HEK293T (cell line): Measurements from ENCODE around the gene FAM229A.

ENCODE experiments used
- CTCF ChIA-PET: fragments of 350-600 bp; formaldehyde crosslinking; extraction: SDS; loops from one replicate; lab custom pipeline; 2021; ENCODE audit warnings: antibody characterized with exemption, inconsistent platforms; lab: Yijun Ruan, JAX
- POLR2A ChIA-PET: fragments of 350-600 bp; formaldehyde crosslinking; extraction: SDS; loops from one replicate; lab custom pipeline; 2020; ENCODE audit warnings: antibody characterized with exemption, inconsistent platforms; lab: Yijun Ruan, JAX
- DNase-seq: peaks from one replicate; pipeline ENCODE4 v3.0.0; 2012; ENCODE audit warnings: mixed read lengths; ENCODE audit errors: extremely low spot score
- ARNT ChIP-seq: fragments of 450-650 bp; IDR thresholded peaks from 2 replicates; pipeline ENCODE4 v1.6.1; 2017; ENCODE audit warnings: mild to moderate bottlenecking
- BHLHE40 ChIP-seq: fragments of 450-650 bp; IDR thresholded peaks from 2 replicates; pipeline ENCODE4 v1.6.1; 2016; ENCODE audit warnings: mild to moderate bottlenecking, moderate library complexity, borderline replicate concordance
- CTBP1 ChIP-seq: fragments of 450-650 bp; IDR thresholded peaks from 2 replicates; pipeline ENCODE4 v1.6.1; 2016; ENCODE audit warnings: borderline replicate concordance
- ELF4 ChIP-seq: fragments of 450-650 bp; IDR thresholded peaks from 2 replicates; pipeline ENCODE4 v1.6.1; 2017; ENCODE audit warnings: antibody characterized with exemption
- FOXA1 ChIP-seq: fragments of 450-650 bp; IDR thresholded peaks from 2 replicates; pipeline ENCODE4 v1.6.1; 2016; ENCODE audit warnings: mild to moderate bottlenecking
- FOXK2 ChIP-seq: fragments of 450-650 bp; IDR thresholded peaks from 2 replicates; pipeline ENCODE4 v1.6.1; 2016; ENCODE audit warnings: mild to moderate bottlenecking
- FOXM1 ChIP-seq: fragments of 450-650 bp; IDR thresholded peaks from 2 replicates; pipeline ENCODE4 v1.6.1; 2017; ENCODE audit warnings: mild to moderate bottlenecking, borderline replicate concordance
- HDGF ChIP-seq: fragments of 450-650 bp; IDR thresholded peaks from 2 replicates; pipeline ENCODE4 v1.6.1; 2017; ENCODE audit warnings: antibody characterized with exemption, borderline replicate concordance
- L3MBTL2 ChIP-seq: fragments of 450-650 bp; conservative IDR thresholded peaks from 2 replicates; pipeline ENCODE4 v1.6.1; 2016; ENCODE audit warnings: mild to moderate bottlenecking
- LEF1 ChIP-seq: fragments of 450-650 bp; IDR thresholded peaks from 2 replicates; pipeline ENCODE4 v1.6.1; 2017; ENCODE audit warnings: mild to moderate bottlenecking, borderline replicate concordance
- NFRKB ChIP-seq: fragments of 450-650 bp; IDR thresholded peaks from 2 replicates; pipeline ENCODE4 v1.6.1; 2016; ENCODE audit warnings: mild to moderate bottlenecking, moderate library complexity
- PKNOX1 ChIP-seq: fragments of 450-650 bp; IDR thresholded peaks from 2 replicates; pipeline ENCODE4 v1.6.1; 2016
- SP1 ChIP-seq: fragments of 450-650 bp; IDR thresholded peaks from 2 replicates; pipeline ENCODE4 v1.6.1; 2017
- SUZ12 ChIP-seq: fragments of 450-650 bp; IDR thresholded peaks from 2 replicates; pipeline ENCODE4 v1.6.1; 2016; ENCODE audit warnings: mild to moderate bottlenecking
- TARDBP ChIP-seq: fragments of 450-650 bp; IDR thresholded peaks from 2 replicates; pipeline ENCODE4 v1.6.1; 2016
- ZNF384 ChIP-seq: fragments of 450-650 bp; IDR thresholded peaks from 2 replicates; pipeline ENCODE4 v1.6.1; 2016

Gene FAM229A

GRCh38 chr1:32380057-32380456 is 17.8 kb upstream of the FAM229A start:
- ChIA-PET POLR2A (interaction anchor here (0.7 to 2.1 kb wide), 3 partner anchors 12 to 271 kb away, joined by 3 to 6 read pairs (median 5); partner anchors contain the start of genes BSDC1 and RBBP4), CTCF (no interaction called here)
- no peak for TF ChIP-seq PKNOX1
- no peak for TF ChIP-seq L3MBTL2
- no peak for TF ChIP-seq FOXM1
- no peak for DNase-seq

- TF ChIP-seq HDGF: no peak
- no peak for TF ChIP-seq ARNT
- no peak for TF ChIP-seq SP1
- TF ChIP-seq NFRKB: no peak
- TF ChIP-seq CTBP1: no peak
- no peak for TF ChIP-seq PKNOX1
- no peak for TF ChIP-seq FOXM1
- TF ChIP-seq L3MBTL2: no peak
- no peak for TF ChIP-seq FOXK2
- no peak for TF ChIP-seq SUZ12
- ChIA-PET CTCF (no interaction called here), POLR2A (interaction anchor here (0.7 to 1.3 kb wide), 2 partner anchors 15 to 18 kb away, joined by 4 read pairs; partner anchors contain the start of genes FAM229A and TSSK3)
- DNase-seq: no peak
Measured at GRCh38 chr1:32377541-32378220, 15.4 kb upstream of the FAM229A start.

DNA sequence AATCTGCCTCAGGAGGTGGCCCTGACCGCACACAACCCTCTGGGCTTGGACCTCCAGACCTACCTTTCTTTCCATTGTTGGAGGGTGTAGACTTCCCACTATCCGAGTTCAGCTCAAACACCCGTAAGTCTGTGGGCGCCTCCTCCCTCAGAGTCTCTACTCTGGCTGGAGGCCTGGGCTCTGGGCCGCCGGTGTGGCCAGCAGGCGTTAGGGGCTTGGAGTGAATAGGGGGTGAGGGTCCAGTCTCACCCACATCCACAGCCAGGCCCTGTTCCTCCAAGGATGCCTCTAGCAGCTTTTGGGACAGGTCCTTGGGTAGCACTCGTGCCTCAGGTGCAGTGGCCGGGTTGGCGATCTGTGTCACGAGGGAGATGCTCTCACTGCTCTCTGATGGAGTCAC is 13.9 kb upstream of the FAM229A start:
- ChIA-PET CTCF (no interaction called here), POLR2A (interaction anchor here (1.4 kb wide), 1 partner anchor 18 kb away, joined by 7 read pairs; the partner anchor contains the start of gene BSDC1)
- no peak for DNase-seq
- TF ChIP-seq FOXA1 (no peak), TARDBP (no peak), NFRKB (no peak), FOXM1 (no peak), LEF1 (no peak), SP1 (no peak), ELF4 (no peak), SUZ12 (no peak), L3MBTL2 (no peak), ZNF384 (no peak)

DNA sequence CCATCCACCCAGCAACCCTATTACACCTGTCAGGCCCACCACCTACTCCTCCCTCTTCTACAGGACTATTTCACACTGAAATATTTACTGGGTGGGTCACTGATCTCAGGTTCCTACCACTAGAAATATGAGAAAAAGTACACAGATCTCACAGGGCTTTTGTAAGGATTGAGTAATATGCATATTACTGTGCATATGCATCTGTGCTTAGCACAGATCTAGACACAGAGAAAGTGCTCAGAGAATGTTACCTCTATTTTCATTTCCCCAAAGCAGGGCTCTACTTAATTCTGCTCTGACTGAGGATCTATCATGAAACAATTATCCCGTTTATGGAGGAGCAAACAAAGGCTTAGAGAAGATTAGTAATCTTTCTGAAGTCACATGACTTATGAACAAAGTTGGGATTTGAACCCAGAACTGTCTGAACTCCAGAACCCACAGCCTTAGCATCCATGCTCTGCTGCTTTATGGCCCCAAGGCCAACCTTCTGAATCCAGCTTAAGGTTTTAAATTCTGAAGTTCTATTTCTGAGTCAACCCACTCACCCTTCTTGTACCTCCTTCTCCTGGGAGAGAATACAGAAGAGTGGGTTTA is 11.8 kb upstream of the FAM229A start:
- ChIA-PET CTCF (no interaction called here), POLR2A (no interaction called here)
- no peak for DNase-seq
- TF ChIP-seq NFRKB (no peak), ELF4 (no peak), HDGF (no peak), SUZ12 (no peak), ARNT (no peak), L3MBTL2 (no peak), PKNOX1 (no peak), FOXK2 (no peak), FOXM1 (no peak), LEF1 (no peak)

- POLR2A ChIA-PET: interaction anchor here (1.5 kb wide), 1 partner anchor 22 kb away, joined by 6 read pairs; the partner anchor contains the start of gene BSDC1
- CTCF ChIA-PET: interaction anchor here (1.0 kb wide), 1 partner anchor 157 kb away, joined by 4 read pairs; no protein-coding TSS in a partner anchor
- no peak for TF ChIP-seq ARNT
- TF ChIP-seq L3MBTL2: no peak
- TF ChIP-seq ELF4: no peak
- TF ChIP-seq TARDBP: no peak
- no peak for TF ChIP-seq NFRKB
- no peak for TF ChIP-seq FOXM1
- no peak for TF ChIP-seq FOXA1
- no peak for TF ChIP-seq ZNF384
- TF ChIP-seq FOXK2: no peak
- DNase-seq: no peak
Measured at GRCh38 chr1:32372149-32372756, 10.0 kb upstream of the FAM229A start.

DNA sequence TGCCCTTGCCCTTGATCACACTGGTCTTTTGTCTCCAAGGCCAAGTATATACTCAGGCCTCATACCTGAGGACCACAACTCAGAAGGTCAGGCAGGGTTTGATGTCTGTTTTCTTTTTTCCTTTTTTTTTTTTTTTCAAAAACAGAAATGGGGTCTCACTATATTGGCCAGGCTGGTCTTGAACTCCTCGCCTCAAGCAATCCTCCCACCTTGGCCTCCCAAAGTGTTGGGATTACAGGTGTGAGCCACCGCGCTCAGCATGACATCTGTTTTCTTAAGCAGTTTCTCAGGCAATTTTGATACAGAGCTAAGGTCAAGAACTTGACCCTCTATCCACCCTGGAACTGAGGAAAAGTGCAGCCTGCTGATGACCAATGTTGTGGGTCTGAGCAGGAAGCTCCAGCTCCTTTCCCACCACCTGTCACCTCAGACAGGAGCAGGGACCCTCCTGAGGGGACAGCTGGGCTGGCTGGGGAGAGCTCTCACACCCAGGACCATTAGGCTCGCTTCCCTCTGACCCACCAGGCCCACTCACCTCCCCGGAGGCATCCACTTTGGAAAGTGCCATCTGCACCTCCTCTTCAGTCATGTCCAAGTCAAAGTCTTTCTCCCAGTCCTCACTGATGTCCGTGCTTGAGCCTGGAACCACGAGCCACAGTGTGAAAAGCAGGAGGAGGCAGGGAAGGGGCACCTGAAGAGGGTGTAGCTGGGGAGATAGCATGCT is 5.8 kb upstream of the FAM229A start:
- DNase-seq: no peak
- POLR2A ChIA-PET: interaction anchor here (1.0 to 1.4 kb wide), 3 partner anchors 11 to 26 kb away, joined by 4 to 5 read pairs (median 4); partner anchors contain the start of gene BSDC1
- CTCF ChIA-PET: interaction anchor here (0.6 kb wide), 1 partner anchor 81 kb away, joined by 3 read pairs; no protein-coding TSS in a partner anchor
- TF ChIP-seq NFRKB: no peak
- no peak for TF ChIP-seq LEF1
- TF ChIP-seq L3MBTL2: no peak
- TF ChIP-seq TARDBP: no peak
- TF ChIP-seq SUZ12: no peak
- TF ChIP-seq FOXM1: no peak
- no peak for TF ChIP-seq FOXA1
- TF ChIP-seq PKNOX1: no peak
- no peak for TF ChIP-seq BHLHE40
- no peak for TF ChIP-seq FOXK2
